ENCODE results near the gene RAPH1.
A peak's percentile ranks its signal among the peaks of the same experiment; 100 is the strongest.
"Not testable (repeated sequence)": the region's sequence is repeated elsewhere in the genome, so short reads cannot be mapped to it uniquely, and the experiment has no call there.

The RAPH1 gene

DNA sequence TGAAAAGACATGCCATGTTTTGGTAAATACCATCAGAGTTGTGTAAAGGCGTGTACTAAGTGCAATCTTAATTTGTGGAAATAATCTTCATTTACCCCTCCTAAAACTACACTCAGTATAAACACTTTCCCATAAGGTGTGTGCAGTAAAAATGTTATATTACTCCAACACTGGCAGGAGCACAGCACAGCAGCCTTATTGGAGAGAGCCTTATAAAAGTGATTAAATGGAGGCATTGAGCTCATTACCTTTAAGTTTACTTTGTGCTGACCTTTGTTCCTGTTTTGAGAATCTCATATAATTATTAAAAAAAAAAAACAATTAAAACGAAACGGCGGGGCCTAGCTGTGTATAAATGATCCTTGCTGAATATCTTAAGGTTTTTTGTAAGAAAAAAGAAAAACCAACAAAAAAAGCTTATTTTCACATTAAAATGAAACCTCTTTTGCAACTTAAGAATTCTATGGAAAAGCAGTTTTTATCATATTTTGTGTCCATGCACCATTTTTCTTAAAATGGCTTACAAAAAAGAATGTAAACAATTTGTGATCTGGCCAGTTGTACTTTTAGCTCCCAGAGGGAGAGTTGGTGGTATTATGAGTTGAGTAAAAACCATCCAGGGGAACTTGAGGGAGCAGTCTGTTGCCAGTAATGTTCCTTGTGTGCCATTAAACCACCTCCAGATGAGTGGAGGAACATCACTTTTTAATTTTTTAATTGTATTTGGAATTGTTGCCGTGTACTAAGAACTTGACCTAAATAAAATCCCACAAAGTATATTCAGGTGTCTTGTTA lies 103.5 kb downstream of the RAPH1 start:
- DNase-seq: no peak

DNA sequence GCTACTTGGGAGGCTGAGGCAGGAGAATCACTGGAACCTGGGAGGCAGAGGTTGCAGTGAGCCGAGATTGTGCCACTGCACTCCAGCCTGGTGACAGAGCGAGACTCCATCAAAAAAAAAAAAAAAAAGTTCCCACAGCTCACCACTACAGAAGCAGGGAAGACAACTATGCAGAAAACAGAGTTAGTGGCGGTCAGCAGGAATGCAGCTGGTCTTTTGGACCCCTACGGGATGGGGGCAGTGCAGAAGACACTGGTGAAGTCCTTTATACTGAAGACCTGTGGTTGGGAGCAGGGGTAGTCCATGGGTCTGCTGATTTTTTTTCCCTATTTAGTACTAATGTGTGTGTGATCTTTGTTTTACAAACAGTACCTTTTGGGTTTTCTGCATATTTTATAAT lies 105.5 kb downstream of the RAPH1 start:
- DNase-seq: not testable (repeated sequence)

DNA sequence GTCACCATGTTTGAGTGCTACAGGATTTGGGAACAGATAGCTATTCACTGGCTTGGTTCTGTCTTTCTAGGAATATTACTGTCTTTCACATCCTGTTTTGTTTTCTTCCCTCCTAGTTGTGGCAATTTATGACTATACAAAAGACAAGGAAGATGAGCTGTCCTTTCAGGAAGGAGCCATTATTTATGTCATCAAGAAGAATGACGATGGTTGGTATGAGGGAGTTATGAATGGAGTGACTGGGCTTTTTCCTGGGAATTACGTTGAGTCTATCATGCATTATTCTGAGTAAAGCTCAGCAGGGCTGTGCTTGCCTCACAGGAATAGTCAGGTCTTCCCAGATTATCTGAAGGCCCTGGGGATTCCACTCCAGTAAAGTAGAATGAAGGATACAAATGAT lies 108.0 kb downstream of the RAPH1 start:
- no peak for DNase-seq

DNA sequence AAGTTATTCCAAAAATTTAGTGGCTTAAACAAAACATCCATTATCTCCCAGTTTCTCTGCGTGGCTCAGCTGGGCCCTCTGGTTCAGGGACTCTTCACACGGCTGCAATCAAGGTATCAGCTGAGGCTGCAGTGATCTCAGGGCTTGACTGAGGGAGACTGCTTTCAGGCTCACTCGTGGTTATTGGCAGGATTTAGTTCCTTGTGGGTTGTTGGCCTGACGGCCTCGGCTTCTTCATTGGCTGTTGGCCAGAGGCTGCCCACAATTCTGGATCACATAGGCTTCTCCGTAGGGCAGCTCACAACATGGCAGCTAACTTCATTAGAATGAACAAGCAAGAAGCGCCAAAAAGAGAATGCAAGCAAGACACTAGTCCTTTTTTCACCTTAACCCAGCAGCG lies 116.8 kb downstream of the RAPH1 start:
- DNase-seq: no peak

DNA sequence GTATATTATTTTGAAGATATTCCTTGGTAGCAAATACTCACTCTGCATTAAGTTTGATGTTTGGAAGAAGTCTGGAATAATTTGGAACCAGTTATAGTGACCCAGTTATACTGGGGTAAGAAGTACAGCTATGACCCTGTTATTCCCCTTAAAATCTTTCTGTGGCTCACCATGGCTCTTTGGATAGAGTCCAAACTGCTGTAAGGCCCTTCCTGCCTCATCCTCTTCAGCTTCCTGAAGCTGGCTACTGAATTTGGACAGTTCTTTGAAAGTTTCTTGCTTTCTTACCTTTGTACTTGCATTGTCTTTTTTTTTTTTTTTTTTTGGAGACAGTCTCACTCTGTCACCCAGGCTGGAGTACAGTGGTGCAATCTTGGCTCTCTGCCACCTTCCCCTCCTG lies 121.3 kb downstream of the RAPH1 start:
- no peak for DNase-seq

DNA sequence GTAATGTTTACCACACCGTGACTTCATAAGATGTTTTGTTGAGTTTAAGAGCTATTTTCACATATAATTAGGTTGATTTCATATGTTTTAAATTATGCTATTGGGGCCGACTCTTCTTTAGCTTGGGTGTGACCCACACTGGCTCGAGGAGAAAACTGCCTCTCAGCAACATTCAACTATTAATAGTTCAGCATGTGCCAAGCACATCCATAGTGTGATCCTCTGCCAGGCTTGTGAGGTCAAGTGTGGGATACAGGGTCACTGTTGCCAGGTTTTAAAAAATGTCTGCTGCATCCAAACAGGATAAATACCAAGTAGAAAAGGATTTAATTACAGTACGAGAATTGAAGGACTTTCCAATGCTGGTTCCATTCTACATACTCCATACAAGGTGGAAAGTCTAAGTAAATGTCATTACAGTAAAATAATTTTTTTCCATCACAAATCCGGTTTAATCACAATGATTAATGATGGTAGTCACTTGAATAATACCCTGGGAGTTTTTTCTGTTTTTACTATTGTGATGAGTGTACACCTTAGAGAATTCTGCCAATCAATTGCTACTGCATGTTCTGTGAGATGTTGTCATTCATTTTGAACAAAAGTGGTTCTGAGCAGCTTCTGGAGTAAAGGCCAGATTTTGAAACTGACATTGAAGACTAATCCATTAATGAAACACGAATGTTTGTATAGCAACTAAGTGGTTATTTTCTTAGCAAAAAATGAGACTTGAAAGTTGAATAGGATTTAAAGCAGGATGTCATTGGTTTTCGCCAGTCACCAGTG lies 122.4 kb downstream of the RAPH1 start:
- DNase-seq: no peak

DNA sequence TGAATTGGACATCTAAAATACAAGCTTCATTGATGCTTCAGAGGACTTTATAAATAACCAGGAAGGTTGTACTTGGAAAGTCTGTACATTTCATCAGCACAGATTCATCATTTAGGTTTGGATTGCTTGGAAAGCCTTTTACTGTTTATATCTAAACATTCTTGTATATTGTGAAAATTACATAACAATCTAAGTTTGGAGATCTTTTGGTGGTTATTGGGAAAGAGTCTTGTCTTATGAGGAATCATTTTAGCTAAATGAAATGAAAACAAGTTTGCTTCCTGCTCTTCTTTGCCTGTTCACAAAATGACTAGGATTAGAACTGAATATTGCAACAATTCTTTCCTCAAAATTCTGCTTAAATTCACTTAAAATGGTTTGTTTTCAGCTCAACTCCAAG lies 127.6 kb downstream of the RAPH1 start:
- DNase-seq: no peak

DNA sequence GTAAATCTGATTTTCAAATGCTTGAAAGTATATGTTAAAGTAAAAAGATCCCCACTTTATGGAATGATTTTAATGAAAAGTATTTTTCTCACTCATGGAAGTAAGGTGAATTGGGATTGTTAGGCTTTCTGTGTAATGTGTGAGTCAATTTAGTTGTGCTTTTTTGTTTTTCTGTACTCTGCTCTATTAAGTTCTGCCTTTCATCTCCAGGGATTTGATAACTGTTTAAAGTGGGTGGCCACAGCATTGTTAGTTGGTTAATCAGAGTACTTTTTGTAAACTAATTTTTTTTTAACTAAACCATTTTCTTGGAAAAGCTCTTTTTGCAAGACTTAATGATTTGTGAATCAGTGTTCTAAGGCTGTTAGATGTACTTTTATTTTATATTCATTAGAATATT lies 130.1 kb downstream of the RAPH1 start:
- no peak for DNase-seq

DNA sequence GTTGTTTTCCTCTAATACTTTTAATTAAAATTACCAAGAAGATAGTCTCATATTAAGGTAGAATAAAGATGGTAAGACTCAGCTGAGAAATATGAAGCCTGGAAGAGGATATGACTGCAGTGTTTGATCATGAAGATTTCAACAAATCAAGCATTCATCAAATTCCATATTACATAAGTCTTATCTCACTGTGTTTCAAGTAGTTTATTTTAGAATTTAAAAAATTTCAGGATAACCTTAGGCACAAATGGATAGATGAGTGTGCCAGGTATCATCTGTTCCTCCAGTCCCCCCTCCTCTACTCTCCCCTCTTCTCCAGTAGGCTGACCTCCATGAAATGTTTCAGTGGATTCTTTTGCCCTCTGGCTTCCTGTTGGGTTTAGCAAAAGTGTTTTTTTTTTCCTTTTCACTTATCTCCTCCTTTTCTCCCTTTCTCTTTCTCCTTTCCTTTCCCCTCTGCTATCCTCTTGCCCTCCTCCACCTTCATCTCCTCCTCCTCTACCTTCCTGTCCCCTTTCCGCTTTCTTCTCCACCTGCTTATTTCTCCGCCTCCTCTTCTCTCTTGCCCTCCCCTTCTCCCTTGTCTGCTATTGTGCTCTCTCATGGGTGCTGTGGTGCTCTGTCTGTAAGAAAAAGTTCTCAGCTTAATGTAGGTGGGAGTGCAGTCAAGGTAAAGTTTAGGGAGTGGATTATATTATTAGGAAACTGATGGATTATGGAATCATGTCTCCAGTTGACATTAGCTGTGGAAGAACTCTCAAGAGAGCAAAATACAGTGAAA lies 134.1 kb downstream of the RAPH1 start:
- DNase-seq: peak; percentile 5 to 79

DNA sequence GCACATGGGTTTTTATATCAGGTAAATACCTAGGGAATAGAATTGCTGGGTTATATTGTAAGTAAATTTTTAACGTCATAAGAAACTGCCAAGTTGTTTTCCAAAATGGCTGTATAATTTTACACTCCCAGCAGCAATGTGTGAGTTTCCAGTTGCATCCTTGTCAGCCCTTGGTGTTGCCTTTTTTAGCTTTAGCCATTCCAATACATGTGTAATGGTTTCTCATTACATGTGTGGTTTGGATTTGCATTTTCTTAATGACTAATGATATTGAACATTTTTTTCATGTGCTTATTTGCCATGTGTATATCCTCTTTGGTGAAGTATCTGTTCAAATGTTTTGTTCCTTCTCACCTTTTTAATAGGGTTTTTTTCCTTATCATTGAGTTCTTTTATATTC lies 136.1 kb downstream of the RAPH1 start:
- DNase-seq: no peak

DNA sequence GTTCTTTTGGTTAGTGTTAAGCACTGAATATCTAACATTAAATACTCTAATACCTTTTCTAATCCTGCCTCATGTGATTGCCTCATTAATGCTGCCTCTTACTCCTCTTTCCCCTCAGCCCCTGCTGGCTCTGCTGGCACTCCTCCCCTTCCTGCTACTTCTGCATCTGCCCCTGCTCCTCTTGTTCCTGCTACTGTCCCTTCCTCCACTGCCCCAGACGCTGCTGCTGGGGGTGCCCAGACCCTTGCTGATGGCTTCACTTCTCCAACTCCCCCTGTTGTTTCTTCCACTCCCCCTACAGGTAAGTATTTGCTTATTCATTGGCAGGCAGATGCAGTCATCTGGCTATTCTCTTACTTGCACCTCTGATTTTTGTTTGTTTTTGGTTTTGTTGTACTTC lies 138.4 kb downstream of the RAPH1 start:
- DNase-seq: no peak

DNA sequence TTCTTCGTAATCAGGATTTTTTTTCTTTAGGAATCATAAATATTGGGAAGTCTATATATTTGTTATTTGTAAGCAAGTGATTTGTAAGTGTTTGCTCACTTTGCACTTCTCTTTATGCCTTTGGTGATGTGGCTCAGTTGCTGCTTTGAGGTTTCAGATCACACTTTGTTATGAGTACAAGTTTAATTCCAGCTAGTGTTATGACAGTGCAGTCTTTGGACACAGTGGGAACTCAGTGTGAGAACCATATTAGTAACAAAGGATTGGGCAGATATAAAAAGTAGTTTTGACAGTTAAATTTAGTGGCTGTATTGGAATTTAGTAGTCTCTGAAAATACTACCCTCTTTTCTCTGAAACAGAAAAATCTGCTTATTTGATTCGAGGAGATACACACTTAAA lies 139.2 kb downstream of the RAPH1 start:
- DNase-seq: no peak

DNA sequence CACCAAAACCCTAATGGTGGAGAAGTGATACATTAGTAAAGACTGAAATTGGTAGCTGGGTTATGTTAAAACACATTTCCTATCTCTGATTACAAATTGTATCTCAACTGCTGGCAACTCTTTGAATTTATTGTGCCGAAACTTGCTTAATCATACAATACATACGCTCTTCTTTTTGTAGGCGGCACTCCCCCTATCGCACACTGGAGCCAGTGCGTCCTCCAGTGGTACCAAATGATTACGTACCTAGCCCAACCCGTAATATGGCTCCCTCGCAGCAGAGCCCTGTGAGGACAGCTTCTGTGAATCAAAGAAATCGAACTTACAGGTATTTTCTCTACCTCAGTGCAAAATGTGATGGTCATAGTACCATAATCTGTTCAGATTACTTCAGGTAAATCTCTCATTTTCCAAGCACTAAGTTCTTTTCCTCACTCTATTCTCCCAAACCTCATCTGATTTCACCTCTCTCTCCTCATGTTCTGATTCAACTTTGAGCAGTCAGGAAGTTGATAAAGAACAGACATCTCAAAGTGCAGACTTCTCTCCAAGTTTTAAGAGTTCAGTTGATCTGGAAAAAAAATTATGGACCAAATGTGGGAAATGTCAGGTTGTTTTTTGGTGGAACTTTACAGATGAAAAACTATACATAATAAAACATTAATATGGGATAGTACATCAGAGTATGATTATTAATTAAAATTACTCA lies 140.4 kb downstream of the RAPH1 start:
- DNase-seq: no peak

DNA sequence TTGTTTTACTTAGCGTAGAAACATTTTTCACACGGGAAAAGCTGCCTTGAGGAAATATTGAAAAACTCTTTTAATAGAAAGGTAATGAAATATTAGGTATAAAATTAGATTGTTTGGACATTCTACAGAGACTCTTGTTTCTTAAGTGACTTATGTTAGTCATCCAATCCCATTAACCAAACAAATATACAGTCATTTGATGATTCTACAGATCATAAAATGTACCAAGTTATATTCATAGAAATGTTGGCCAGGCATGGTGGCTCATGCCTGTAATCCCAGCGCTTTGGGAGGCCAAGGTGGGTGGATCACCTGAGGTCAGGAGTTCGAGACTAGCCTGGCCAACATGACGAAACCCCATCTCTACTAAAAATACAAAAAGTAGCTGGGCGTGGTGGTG lies 146.9 kb downstream of the RAPH1 start:
- DNase-seq: not testable (repeated sequence)

DNA sequence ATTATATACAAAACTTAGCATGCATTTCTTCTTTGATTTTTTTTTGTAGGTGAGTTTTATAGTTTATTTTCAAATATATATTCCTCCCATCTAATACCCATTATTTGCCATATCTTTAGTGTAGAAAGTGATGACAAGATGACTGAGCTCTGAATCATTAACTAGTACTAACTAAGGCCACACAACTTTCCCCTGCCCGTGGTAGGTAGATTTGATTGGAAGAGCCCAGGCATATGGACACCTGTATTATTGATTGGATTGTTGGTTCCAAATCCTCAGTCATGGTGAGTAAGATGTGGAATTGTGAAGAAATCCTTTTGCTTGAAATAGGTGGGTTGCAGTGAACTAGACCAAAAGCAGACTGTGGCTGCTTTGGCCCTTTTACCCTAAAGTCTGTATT lies 152.1 kb downstream of the RAPH1 start:
- DNase-seq: no peak

DNA sequence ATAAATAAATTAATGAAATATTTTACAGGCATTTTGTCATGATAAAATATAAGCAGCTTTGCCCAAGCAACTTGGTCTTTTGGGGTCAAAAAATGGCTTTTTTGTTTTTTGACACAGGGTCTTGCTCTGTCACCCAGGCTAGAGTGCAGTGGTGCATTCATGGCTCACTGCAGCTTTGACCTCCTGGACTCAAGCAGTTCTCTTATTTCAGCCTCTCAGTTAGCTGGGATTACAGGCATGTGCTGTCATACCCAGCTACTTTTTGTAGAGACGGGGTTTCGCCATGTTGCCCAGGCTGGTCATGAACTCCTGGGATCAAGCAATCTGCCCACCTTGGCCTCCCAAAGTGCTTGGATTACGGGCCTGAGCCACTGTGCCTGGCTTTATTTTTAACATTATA lies 155.9 kb downstream of the RAPH1 start:
- no peak for DNase-seq

DNA sequence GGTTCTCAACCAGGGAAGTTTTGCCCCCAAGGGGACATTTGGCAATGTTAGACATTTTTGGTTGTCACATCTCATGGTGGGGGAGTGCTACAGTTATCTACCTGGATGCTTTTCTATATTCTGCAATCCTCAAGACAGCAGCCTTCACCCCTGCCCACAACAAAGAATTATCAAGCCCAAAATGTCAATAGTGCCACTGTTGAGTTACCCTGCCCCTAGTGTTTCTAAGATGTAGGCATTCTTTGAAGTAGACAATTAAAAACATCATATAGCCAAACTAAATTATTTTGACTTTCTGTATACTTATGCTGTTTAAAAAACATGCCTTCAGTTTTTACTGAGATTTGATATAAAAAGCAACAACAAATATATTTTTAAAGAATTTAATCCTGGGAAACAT lies 158.9 kb downstream of the RAPH1 start:
- DNase-seq: no peak

DNA sequence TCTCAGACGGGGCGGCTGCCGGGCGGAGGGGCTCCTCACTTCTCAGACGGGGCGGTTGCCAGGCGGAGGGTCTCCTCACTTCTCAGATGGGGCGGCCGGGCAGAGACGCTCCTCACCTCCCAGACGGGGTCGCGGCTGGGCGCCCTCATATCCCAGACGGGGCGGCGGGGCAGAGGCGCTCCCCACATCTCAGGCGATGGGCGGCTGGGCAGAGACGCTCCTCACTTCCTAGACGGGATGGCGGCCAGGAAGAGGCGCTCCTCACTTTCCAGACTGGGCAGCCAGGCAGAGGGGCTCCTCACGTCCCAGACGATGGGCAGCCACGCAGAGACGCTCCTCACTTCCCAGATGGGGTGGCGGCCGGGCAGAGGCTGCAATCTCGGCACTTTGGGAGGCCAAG lies 162.4 kb downstream of the RAPH1 start:
- DNase-seq: not testable (repeated sequence)

DNA sequence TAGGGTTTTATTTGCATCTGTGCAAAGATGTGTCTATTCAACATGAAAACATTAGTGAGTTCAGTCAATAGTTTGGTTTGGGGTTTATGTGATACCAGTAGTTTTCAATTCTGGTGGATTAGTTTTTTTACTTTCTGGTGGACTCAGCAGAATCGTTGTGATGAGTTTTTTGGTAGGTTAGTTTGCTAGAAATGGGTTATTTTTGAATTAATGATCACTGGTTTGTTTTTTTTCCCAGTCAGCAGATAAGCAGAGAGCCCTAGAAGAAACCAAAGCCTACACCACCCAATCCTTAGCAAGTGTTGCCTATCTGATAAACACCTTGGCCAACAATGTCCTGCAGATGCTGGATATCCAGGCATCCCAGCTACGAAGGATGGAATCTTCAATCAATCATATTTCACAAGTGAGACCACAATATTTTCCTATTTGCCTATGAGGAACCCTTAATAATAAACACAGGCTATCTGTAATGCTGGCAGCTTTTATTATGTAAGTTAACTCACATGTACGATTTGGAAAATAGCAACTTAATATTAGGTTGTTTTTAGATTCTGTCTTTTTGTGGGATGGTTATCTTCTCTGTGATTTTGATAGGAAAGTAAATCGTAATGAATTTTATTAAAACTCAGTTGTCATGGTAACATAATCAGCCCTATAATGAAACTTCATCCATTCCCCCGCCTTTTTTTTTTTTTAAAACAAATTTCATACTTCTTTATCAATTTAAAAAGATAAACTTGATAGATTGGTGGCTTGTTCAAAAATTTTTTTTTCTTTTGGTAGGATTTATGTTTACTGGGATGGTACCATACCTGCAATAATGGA lies 168.2 kb downstream of the RAPH1 start:
- DNase-seq: no peak

DNA sequence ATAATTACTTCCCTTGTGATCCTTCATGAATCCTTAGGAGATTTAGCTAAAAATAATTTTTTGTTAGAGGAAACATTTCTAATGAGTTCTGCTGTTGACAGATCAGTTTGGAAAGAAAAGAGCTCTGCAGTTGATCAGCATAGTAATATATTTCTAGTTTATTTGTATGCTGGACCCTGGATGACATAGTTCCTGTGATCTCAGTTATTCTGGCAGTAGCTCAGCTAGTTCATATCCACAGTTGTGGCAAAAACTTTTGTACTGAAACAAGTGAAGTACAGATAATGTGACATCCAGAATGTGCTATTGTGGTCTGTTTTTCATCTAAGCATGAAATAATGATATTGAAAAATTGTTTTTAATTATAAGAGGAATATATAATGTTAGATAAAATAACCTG lies 173.2 kb downstream of the RAPH1 start:
- no peak for DNase-seq

DNA sequence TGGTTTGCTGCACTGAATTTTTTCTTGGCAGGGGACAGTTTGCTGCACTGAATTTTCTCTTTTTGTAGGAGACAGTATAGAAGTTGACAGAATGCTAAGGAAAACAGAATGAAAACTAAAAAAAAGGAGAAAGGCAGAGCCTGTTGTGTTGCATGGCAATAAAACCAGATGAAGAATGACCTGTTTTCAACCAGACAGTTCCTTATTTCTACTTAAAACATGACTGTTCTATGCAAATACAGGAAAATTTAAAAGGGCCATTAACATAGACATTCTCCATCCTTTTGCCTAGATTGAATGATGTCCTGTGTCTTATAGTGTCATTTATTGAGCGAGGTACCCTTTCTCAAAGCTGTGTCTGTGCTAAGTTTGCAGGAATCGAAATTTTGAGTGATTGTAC lies 173.6 kb downstream of the RAPH1 start:
- DNase-seq: no peak

DNA sequence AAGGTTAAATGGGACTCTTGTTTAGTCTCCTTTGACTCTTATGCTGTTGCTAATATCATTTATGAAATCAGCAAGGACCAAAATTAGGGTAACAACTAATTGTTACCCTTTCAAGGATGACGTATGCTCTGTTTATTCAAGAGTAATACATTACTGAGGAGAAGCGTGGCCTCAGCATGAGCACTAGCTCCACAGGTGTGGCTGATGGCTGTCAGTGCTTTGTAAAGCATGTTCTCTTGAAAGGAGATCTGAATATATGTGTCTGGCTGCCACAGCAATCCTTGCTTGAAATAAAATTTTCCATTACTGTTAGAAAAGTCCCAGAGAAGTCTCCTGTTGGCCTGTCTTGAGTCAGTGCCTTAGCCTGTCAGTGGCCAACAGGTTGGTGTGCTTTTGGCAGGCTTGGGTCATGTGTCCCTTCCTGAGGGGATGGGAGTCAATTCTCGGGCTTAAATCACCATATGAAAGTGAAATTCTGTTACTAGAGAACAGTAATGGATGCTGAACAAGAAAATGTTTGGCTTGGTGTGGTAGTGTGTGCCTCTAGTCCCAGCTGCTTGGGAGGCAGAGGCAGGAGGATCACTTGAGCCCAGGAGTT lies 174.2 kb downstream of the RAPH1 start:
- no peak for DNase-seq

All from SW 1271 (cell line).